Endothelial cell of umbilical vein (primary cell): ENCODE data around the gene SOHLH2. TPM values are rescaled to one million over a fixed set of nuclear protein-coding genes. Genes with fewer than 3 reads are reported as not detected.

Experiments
- BruUV-seq: library from RNA; stranded (reverse); fragments of 400-500 nt; replicated peaks from 2 replicates; lab custom pipeline; 2021; lab: Mats Ljungman, UMichigan
- CTCF ChIA-PET: fragments of 300-600, 350-600 bp; sonication (Branson Sonifier 250); formaldehyde crosslinking; loops from one replicate; lab custom pipeline; 2021; ENCODE audit warnings: antibody characterized with exemption, inconsistent platforms; lab: Charles Lee
- POLR2A ChIA-PET: fragments of 300-600, 350-600 bp; sonication (Branson Sonifier 250); formaldehyde crosslinking; loops from one replicate; lab custom pipeline; 2021; ENCODE audit warnings: antibody characterized with exemption, inconsistent platforms; lab: Charles Lee
- DNase-seq: peaks from one replicate; pipeline ENCODE4 v3.0.0-alpha.2; 2011; ENCODE audit warnings: low read depth, low spot score
- FAIRE-seq: peaks from 2 replicates; lab custom pipeline; 2011; peaks lifted over from hg19 to GRCh38; lab: Jason Lieb, UNC
- H2AFZ ChIP-seq: 2 replicates; pipeline ENCODE4 v1.6.0; 2012; ENCODE audit warnings: low read depth, low read length, control low read depth, inconsistent platforms
- H3K27ac ChIP-seq: 2 replicates; pipeline ENCODE4 v1.5.1; 2011; ENCODE audit warnings: low read depth, mild to moderate bottlenecking, control low read depth, low read length, moderate library complexity; ENCODE audit not compliant: insufficient read depth
- H3K27me3 ChIP-seq, 2 experiments: 2 replicates each; pipeline versions ENCODE4 v1.6.0 to v1.6.1; 2011; ENCODE audit warnings: low read length in 2 of 2, mixed read lengths in 1 of 2; ENCODE audit not compliant: control insufficient read depth in 2 of 2, insufficient read depth in 2 of 2
- H3K36me3 ChIP-seq, 2 experiments: 2 replicates in 1 of 2; 3 replicates in 1 of 2; pipeline ENCODE4 v1.5.1; 2011; ENCODE audit warnings: low read length in 2 of 2, mild to moderate bottlenecking in 1 of 2, moderate library complexity in 1 of 2; ENCODE audit not compliant: control insufficient read depth in 2 of 2, insufficient read depth in 2 of 2; ENCODE audit errors: extremely low read depth in 1 of 2
- H3K4me1 ChIP-seq: 3 replicates; pipeline ENCODE4 v1.5.1; 2011; ENCODE audit warnings: mild to moderate bottlenecking, low read length; ENCODE audit not compliant: control insufficient read depth, insufficient read depth; ENCODE audit errors: extremely low read depth
- H3K4me2 ChIP-seq: 2 replicates; pipeline ENCODE4 v1.6.1; 2011; ENCODE audit warnings: low read length, control low read depth, mixed read lengths; ENCODE audit not compliant: insufficient read depth
- H3K4me3 ChIP-seq, 3 experiments: fragments of 200-600 bp in 1 of 3; sonication (generic), shearing (Covaris generic) in 1 of 3; replicated peaks in 1 of 3; 2 replicates each; pipeline ENCODE4 v1.5.1; 2011 to 2016; ENCODE audit warnings: control low read depth in 3 of 3, low read length in 3 of 3, mild to moderate bottlenecking in 2 of 3, inconsistent platforms in 1 of 3, low read depth in 1 of 3, moderate library complexity in 1 of 3; ENCODE audit not compliant: insufficient read depth in 1 of 3
- H3K79me2 ChIP-seq: 2 replicates; pipeline ENCODE4 v1.6.0; 2012; ENCODE audit warnings: low read length, inconsistent platforms; ENCODE audit not compliant: control insufficient read depth, insufficient read depth
- H3K9ac ChIP-seq: replicated peaks from 2 replicates; pipeline ENCODE3; 2011; ENCODE audit warnings: low read length, control low read depth; ENCODE audit not compliant: insufficient read depth; ENCODE audit errors: extremely low read depth
- H3K9me1 ChIP-seq: replicated peaks from 3 replicates; pipeline ENCODE4 v1.6.0; 2011; ENCODE audit warnings: mild to moderate bottlenecking, low read length; ENCODE audit not compliant: control insufficient read depth, insufficient read depth; ENCODE audit errors: extremely low read depth
- H3K9me3 ChIP-seq: replicated peaks from 2 replicates; pipeline ENCODE4 v1.5.1; 2012; ENCODE audit warnings: low read length, inconsistent platforms; ENCODE audit not compliant: control insufficient read depth, insufficient read depth
- H4K20me1 ChIP-seq: replicated peaks from 2 replicates; pipeline ENCODE3; 2011; ENCODE audit warnings: mild to moderate bottlenecking, low read length; ENCODE audit not compliant: control insufficient read depth, insufficient read depth; ENCODE audit errors: extremely low read depth
- CTCF ChIP-seq, 2 donors: IDR thresholded peaks; 1 replicate in 1 of 2; 2 replicates in 1 of 2; pipeline ENCODE4 v1.5.1; 2011; ENCODE audit warnings: low read length in 2 of 2, mild to moderate bottlenecking in 2 of 2, moderate library complexity in 2 of 2, control low read depth in 1 of 2, inconsistent platforms in 1 of 2, low read depth in 1 of 2; ENCODE audit not compliant: insufficient read depth in 1 of 2; ENCODE audit errors: extremely low read depth in 1 of 2
- FOS ChIP-seq: IDR thresholded peaks from 2 replicates; pipeline ENCODE4 v1.6.1; 2011; ENCODE audit warnings: mild to moderate bottlenecking, low read length, moderate library complexity, borderline replicate concordance; ENCODE audit not compliant: insufficient read depth
- JUN ChIP-seq: IDR thresholded peaks from 2 replicates; pipeline ENCODE4 v1.6.1; 2011; ENCODE audit warnings: borderline replicate concordance, low read depth; ENCODE audit not compliant: insufficient read length, insufficient read depth
- MAX ChIP-seq: IDR thresholded peaks from 2 replicates; pipeline ENCODE4 v1.6.1; 2011; ENCODE audit not compliant: insufficient read depth, insufficient read length
- MYC ChIP-seq: IDR thresholded peaks from one replicate; pipeline ENCODE4 v1.6.1; 2011; ENCODE audit warnings: mild to moderate bottlenecking, low read depth, low read length
- POLR2A ChIP-seq: IDR thresholded peaks from 2 replicates; pipeline ENCODE4 v1.6.1; 2012; ENCODE audit warnings: low read depth, mild to moderate bottlenecking, control low read depth, low read length
- POLR2AphosphoS5 ChIP-seq: IDR thresholded peaks from 2 replicates; pipeline ENCODE4 v1.6.1; 2012; ENCODE audit warnings: low read depth, mild to moderate bottlenecking, control low read depth, low read length, moderate library complexity; ENCODE audit not compliant: insufficient read depth
- dilution Hi-C: fragments of 300-500 bp; cut with MboI; formaldehyde crosslinking; loops from one replicate; pipeline ENCODE4 v1.15.0; 2019; ENCODE audit warnings: low sequenced_read_pairs; ENCODE audit not compliant: extremely low pct_ligation_motif_present
- intact Hi-C: fragments of 100-400 bp; cut with micrococcal nuclease; formaldehyde crosslinking; loops from one replicate; pipeline ENCODE4 v1.10.0; 2022
- polyA plus RNA-seq, 4 experiments: library from polyadenylated mRNA; depleted of rRNA in 3 of 4; stranded (reverse) in 3 of 4; unstranded in 1 of 4; fragments of >200 nt; gene quantifications; 2 replicates each; pipeline versions ENCODE4 v1.2.1 to v1.2.3, GENCODE V29; 2011 to 2012; ENCODE audit warnings: missing spikeins in 1 of 4
- total RNA-seq: library from RNA; stranded (reverse); gene quantifications from 2 replicates; pipeline ENCODE4 v1.2.3, GENCODE V29; 2021

SOHLH2 gene
- total and polyA plus RNA-seq, 2 donors (not counting 3 experiments of a cell fraction or from before 2014, with no cell fraction given), result 0.11 to 0.55 TPM

GRCh38 chr13:36242761-36243160, 28.4 kb upstream of the SOHLH2 start:
- no peak for TF ChIP-seq CTCF (IDR thresholded peaks at IDR 0.05; ENCODE audit: extremely low read depth in 1 of 2, insufficient read depth in 1 of 2, low read depth in 1 of 2, low read length in 2 of 2)
- TF ChIP-seq POLR2A, result no peak
- no peak for TF ChIP-seq JUN
- TF ChIP-seq POLR2AphosphoS5, result no peak
- TF ChIP-seq MYC, result no peak
- TF ChIP-seq FOS, result no peak
- no peaks in the 10 kb centered on the region for H3K4me1 ChIP-seq

GRCh38 chr13:36231236-36231635, 16.9 kb upstream of the SOHLH2 start:
- POLR2A ChIA-PET, result no interaction called here
- CTCF ChIA-PET, result no interaction called here
- Histone ChIP-seq H3K9ac (no peak overlapping the region), H3K9me3 (no peaks in the 10 kb centered on the region), H3K27me3 (no peaks in the 10 kb centered on the region), H3K36me3 (no peaks in the 10 kb centered on the region), H4K20me1 (no peaks in the 10 kb centered on the region), H2AFZ (no peak overlapping the region), H3K4me2 (no peak overlapping the region), H3K4me1 (no peaks in the 10 kb centered on the region), H3K4me3 (no peak overlapping the region), H3K9me1 (no peaks in the 10 kb centered on the region), H3K27ac (no peak overlapping the region), H3K79me2 (no peaks in the 10 kb centered on the region)
- BruUV-seq, result no TSS peak
- dilution Hi-C loops, result no loop called here
- TF ChIP-seq POLR2AphosphoS5 (no peak), POLR2A (no peak), JUN (no peak), FOS (no peak), MAX (no peak), MYC (no peak)
- intact Hi-C loops, result no loop called here
- no peak for FAIRE-seq
- no peak for DNase-seq

More at GRCh38 chr13:36242761-36243160, 28.4 kb upstream of the SOHLH2 start:
- no peak for FAIRE-seq
- no peak for DNase-seq
- dilution Hi-C loops, result no loop called here
- BruUV-seq, result no TSS peak
- H3K4me3 ChIP-seq, result no peak overlapping the region
- ChIA-PET POLR2A (no interaction called here), CTCF (interaction anchor here (0.5 kb wide), 1 partner anchor 12 kb away, joined by 4 read pairs; no protein-coding TSS in a partner anchor)
- no peaks in the 10 kb centered on the region for H3K9me1 ChIP-seq
- no peak overlapping the region for H2AFZ ChIP-seq
- no peak overlapping the region for H3K9ac ChIP-seq
- intact Hi-C loops, result no loop called here
- no peaks in the 10 kb centered on the region for H3K79me2 ChIP-seq
- no peak overlapping the region for H3K27ac ChIP-seq
- H3K36me3 ChIP-seq, result no peaks in the 10 kb centered on the region
- H3K4me2 ChIP-seq, result no peak overlapping the region
- H4K20me1 ChIP-seq, result no peaks in the 10 kb centered on the region
- H3K27me3 ChIP-seq, result no peaks in the 10 kb centered on the region
- no peaks in the 10 kb centered on the region for H3K9me3 ChIP-seq
